HG02981 (cell line): ENCODE data around the gene NBPF26.
A peak's percentile ranks its signal among the peaks of the same experiment; 100 is the strongest.
"Not testable (repeated sequence)": the region's sequence is repeated elsewhere in the genome, so short reads cannot be mapped to it uniquely, and the experiment has no call there.

Experiments
- ATAC-seq: cut with Tn5 transposase; IDR thresholded peaks from one replicate; pipeline ENCODE4 v1.9.1; 2021; ENCODE audit warnings: mild to moderate bottlenecking, moderate library complexity; ENCODE audit not compliant: unreplicated experiment

The NBPF26 gene

DNA sequence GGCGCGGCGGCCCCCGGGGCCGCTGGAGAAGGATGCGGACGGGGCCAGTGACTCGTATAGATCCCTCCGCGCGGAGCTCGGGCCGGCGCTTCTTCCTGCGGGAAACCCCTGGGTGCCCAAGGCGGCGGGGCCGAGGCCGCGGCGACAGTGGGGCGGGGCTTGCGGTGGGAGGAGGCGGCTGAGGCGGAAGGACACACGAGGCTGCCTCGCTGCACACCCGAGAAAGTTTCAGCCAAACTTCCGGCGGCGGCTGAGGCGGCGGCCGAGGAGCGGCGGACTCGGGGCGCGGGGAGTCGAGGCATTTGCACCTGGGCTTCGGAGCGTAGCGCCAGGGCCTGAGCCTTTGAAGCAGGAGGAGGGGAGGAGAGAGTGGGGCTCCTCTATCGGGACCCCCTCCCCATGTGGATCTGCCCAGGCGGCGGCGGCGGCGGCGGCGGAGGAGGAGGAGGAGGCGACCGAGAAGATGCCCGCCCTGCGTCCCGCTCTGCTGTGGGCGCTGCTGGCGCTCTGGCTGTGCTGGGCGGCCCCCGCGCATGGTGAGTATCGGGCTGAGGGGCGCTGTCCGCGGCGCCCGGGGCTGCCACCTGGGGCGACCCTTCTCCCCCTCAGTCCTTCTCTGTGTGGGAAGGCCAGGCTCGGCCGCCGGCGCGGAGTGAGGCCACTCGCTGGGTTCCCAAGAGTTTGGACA lies at the start of gene NBPF26:
Gene NBPF26, plus strand, starts transcription at position 231 of the 688 bp plus-strand sequence.
- ATAC-seq: not testable (repeated sequence)

DNA sequence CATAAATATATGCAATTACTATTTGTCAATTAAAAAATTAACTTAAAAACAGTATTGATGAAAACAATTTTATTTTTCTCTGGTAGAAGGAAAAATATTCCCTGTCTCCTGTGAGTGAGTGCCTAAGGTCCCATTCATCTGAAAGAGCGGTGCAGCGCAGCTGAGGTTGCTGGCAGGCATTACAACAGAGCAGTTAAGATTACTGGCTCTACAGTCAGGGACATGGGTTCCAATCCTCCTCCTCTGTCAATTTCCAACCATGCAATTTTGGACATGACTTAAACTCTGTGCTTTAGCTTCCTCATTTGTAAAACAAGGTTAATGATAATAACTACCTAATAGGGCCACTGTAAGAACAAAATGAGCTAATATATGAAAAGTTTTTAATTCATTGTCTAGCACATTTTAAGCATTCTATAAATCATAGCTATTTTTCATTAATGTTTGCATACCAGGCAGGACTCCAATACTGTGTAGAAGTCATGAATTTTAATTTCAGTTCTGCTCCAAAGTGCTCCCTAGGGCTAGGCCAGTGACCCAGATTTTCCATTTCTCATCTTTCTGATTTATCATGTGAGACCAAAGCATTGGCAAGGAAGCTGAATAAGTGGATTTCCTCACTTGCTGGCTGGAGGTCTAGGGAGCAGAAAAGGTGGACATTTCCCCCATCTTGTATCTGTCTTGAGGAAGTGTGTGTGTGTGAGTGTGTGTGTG lies 43.5 kb upstream of the NBPF26 start:
- ATAC-seq: not testable (repeated sequence)

DNA sequence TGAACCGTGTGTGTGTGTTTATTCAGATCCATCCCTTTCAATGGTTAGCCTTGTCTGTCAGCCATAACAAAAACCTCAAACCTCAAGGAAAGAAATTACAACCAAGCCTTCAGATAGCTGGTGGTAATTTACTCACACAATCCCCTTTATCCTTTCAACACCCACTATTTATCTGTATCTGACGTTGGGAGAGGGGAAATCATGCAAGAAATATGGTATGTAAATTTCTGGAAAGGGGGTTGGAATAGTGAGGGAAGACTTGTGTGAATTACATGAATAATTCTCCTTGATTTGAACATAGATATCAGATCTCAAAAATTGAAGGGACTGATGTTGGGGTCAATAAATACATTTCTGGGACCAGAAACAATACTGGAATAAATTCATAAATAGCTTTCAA lies 42.8 kb upstream of the NBPF26 start:
- ATAC-seq: not testable (repeated sequence)

DNA sequence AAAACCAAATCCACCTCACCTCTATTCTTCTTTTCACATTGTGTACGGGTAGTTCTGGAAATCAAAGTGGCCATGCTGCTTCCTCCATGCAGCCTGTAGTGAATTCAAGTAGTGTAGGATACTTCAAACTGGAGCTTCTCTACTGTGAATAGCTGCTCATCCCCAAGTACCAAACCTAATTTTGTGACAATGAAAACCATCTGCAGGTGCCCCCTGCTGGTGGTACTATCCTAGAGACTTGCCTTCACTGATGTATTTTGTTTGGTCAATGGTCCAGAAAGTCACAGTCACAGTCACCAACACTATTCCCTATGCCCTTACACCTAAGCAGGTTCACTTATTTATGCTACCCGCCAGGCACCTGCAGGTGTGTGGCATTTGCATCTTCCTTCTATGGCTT lies 39.3 kb upstream of the NBPF26 start:
- not testable (repeated sequence) for ATAC-seq

DNA sequence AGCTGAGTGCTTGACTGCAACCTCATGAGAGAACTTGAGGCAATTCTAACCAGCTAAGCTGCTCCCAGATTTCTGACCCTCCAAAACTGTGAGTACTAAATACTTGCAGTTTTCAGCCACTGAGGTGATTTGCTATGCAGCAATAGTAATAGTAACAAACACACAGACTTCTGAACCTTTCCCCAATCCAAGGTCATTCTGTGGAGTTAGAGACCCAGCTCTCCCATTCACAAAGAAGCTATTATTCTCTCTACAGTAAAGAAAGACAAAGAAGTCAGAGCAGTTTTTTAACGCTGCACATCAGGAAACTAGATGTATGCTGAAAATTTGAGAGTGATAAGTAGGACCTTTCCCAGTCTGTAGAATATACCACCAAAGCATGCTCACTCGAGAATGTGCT lies 38.1 kb upstream of the NBPF26 start:
- not testable (repeated sequence) for ATAC-seq

DNA sequence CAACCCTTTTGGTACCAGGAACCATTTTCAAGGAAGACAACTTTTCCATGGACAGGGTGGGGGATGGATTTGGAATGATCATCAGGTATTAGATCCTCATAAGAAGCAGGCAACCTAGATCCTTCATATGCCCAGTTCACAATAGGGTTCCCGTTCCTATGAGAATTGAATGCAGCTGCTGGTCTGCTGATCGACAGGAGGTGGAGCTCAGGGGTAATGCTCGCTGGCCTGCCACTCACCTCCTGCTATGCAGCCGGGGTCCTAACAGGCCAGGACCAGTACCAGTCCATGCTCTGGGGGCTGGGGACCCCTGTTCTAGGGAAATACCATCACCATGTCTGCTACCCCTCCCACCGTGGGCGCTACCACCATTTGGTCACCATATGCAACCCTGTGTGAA lies 36.5 kb upstream of the NBPF26 start:
- not testable (repeated sequence) for ATAC-seq

DNA sequence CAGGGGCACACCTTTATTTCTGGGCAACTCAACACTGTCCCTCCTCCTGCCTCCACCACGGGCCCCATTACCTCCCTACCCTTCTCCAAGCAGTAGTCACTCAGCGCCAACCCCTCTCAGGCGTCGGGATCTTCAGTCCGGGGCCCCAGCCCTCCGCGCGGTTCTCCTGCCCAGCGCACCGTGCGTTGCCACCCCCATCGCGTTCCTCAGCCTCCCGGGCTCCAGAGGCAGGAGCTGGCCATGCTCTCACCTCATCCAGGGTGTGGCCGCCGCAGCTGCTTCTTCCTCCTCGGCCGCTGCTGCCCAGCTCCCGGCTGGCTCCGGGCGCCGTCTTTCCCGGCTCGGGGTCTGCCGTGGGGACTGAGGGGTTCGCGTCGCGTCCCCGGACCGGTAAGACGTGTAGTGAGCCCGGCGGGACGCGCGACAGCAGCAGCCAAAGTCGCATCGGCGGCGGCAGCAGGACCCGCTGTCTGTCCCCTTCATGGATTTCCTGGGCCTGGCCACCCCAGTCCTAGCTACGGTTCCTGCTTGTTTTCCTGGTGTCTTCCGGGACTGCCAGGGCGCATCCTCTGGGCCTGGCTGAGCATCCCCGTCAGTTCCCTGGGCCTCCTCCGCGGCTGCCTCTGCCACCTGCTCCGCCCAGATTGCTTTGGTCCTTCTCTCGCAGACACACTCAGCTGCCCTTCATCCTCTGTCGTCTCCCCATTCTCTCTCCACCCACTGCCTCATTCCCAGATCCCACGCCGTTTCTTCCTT lies 22.8 kb upstream of the NBPF26 start:
- ATAC-seq: not testable (repeated sequence)

DNA sequence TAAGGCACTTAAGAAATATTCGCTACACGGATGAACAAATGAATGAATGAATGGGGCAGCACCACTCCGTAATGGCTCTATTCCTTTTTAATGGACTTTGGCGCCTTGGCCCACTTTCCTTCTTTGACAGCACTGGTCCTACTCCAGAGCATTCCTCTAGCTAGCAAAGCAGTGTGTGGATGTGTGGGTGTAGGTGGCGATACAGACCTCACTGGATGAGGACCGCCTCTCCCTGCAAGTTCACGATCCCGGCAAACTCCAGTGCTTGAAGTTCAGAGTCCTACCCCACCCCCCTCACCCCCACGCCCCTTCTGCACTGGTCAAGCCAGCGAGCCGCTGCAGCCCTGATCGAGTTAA lies 409 bp upstream of the NBPF26 start:
- not testable (repeated sequence) for ATAC-seq

DNA sequence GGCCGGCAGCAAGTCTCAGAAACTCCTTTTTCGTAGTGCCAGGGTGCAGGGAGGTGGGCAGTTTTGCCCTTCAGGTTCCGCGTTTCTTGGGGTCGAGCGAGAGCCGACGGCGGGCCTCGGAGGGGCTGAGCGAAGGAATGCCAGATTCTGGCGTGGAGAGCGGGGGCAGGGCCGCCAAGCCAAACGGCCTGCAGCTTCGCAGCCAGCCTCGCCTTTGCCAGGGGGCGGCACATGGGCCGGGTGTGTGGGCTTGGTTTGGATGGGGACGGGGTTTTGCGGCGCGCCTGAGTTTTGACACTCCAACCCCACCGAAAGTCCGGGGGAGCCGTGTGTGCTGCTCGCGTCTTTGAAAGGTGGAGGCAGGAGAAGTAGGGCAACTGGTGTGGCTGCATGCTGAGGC lies 762 bp downstream of the NBPF26 start:
- not testable (repeated sequence) for ATAC-seq

DNA sequence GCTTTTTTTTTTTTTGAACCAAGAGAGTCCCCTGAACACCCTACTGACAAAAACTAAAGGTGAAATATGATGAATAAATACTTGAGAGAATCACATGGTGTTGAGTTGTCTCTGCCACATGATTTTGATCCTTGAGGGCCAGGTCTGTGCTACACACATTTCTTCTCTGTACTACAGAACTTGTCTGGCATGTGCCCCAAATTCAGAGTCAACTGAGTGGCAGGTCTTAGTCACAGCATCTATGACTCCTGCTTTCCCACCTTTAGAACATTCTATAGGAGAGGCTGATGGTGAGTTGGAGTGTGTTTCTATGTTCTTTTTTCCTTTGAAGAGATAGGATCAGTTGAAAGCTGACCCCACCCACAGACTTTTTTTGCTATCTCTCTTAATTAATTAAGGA lies 5.1 kb downstream of the NBPF26 start:
- ATAC-seq: not testable (repeated sequence)

DNA sequence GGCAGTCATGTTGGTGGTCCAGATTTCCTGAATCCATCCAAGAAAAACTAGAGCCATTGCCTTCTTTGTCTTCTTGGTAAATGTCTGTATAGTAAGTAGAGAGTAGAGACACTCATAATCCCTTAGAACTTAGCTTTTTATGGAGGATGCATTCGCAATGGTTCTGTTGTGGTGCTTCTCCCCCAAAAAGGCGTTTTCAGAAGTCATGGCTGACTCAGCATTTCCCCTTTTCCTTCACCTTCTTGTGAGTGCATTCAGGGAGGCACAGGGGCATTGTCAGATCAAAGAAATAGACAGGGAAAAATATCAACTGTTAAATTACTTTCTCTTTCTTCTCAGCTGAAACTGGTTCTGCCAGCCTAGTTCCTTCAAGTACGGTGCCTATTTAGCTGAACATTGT lies 45.3 kb downstream of the NBPF26 start:
- ATAC-seq: not testable (repeated sequence)

DNA sequence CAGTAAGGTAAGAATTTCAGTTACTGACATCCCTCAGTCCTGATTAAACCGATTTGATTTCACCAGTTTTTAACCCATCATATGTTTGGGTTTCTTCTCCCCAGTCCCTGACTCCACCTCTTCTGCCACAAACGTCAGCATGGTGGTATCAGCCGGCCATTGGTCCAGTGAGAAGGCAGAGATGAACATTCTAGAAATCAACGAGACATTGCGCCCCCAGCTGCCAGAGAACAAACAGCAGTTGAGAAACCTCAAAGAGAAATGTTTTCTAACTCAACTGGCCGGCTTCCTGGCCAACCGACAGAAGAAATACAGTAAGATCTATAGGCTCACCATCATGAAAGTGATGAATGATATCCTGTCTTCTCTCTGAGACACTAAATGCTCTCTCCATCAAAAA lies 81.7 kb downstream of the NBPF26 start:
- ATAC-seq: not testable (repeated sequence)

DNA sequence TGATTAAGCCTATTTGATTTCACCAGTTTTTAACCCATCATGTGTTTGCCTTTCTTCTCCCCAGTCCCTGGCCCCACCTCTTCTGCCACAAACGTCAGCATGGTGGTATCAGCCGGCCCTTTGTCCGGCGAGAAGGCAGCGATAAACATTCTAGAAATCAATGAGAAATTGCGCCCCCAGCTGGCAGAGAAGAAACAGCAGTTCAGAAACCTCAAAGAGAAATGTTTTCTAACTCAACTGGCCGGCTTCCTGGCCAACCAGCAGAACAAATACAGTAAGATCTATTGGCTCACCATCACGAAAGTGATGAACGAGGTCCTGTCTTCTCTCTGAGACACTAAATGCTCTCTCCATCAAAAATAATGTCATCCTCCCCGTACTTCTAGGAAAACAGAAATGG lies 88.1 kb downstream of the NBPF26 start:
- not testable (repeated sequence) for ATAC-seq

DNA sequence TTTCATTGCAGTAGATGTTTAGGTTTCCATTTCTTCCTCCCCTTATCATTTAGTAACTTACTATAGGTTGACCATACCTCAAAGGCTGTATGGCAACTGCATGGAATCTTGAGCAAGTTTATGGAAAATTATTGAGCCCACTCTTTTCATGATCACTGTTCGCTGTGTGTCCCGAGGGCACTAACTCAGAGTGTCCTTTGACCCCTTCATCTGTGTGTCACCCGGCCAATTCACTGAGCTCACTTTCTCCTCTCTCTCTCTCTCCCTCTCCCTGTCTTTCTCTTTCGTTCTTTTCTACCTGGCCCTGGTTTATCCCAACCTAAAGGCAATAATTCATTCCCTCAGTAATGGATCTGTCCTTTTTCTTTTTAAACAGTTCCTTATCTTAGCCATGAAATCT lies 101.3 kb downstream of the NBPF26 start:
- ATAC-seq: not testable (repeated sequence)

DNA sequence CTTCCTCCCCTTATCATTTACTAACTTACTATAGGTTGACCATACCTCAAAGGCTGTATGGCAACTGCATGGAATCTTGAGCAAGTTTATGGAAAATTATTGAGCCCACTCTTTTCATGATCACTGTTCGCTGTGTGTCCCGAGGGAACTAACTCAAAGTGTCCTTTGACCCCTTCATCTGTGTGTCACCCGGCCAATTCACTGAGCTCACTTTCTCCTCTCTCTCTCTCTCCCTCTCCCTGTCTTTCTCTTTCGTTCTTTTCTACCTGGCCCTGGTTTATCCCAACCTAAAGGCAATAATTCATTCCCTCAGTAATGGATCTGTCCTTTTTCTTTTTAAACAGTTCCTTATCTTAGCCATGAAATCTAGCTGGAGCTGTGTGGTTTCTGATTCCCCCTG lies 102.9 kb downstream of the NBPF26 start:
- not testable (repeated sequence) for ATAC-seq

DNA sequence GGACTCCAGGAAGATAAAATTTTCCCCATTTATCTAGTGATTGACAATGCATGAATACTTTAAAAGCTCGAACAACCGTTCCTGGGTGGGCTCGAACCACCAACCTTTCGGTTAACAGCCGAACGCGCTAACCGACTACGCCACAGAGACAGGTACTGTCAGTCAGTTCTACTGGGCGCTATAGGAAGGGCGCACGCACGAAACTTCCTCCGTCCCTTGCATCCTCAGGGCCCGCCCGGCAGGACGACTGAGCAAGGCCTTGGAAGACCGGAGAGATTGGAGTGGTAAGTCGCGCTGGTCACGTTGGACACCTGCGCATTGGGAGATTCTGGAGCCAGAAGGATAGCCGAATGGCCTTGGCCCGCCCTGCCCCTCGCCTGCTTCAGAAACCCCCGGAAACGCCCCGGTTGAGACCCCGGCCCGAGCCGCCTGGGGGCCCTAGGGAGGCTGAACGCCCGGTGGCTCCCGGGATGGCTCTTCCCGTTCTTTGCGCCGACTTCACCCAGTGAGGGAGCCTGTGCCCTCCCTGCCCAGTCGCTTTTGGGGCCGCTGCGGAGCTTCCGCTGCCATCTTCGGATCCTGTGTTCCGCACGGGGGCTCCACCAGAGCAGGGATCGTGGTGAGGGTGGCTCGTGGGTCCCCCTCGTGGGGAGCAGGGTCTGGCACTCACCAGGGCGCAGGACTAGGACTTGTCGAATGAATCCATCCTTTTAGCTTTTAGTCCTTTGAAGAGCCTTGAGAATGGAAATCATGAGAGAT lies 120.6 kb downstream of the NBPF26 start:
- not testable (repeated sequence) for ATAC-seq

DNA sequence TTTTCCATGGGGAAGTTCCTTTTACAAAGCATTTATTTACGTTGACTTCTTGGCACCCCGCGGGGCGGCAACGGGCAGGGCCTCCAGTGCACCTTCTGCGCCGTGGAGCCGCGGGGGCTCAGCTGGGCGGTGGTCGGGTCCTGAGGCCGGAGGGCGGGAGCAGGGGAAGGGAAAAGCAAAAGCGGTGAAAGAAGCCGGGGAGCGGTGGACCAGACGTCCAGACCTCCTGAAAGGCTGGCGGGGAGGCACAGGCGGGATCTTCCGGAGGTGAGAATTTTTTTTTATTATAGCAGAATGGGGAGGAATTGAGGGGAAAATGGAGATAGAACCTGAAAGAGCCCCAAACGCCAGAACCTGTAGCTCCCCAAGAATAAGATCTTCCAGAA lies 121.2 kb downstream of the NBPF26 start:
- not testable (repeated sequence) for ATAC-seq

DNA sequence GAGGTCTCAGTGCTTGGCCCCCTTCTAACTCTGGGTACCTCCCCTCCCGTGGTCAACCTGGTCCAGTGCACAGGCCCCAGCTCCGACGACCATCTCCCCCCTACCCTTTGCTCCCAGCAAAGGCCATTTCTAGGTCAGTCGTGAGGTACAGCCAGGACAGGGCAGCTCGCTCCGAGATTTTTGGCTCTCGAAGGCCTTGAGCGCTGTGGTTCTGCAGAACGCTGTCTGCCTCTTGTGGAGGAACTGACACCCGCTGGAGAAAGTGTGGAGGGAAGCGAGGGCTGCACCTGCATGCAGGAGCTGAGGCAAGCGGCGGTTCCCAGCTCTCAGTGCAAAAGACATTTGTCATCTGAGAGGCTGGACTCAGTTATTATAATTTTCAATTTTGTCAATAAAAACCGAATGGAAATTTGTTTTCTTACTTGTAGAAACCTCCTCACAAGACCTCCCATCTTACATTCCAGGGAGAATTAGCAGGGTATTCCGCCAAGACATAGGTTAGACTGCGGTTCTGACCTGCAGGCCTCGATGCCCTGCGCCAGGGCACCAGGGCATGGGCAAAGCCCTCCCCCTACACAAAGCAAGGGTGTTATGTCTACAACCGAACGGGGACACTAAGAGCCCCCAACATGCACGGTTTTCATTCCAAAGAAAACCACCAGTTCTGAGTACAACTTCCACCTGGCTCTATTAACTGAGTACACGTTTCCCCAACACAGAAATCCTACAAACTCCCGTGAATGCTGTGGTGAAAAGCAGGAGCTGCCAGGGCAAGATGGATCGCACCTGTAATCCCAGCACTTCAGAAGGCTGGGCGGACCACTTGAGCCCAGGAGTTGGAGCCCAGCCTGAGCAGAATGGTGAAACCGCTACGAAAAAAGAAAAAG lies 125.9 kb downstream of the NBPF26 start:
- not testable (repeated sequence) for ATAC-seq

DNA sequence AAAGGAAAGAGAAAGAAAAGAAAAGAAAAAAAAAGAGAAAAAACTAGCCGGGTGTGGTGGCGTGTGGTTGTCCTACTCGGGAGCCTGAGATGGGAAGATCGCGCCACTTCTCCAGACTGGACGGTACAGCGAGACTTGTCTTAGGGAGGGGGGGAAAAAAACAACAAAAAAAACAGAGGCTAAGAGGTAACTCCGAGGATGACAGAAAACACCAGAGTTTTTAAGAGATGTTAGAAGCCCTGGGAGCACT lies 126.5 kb downstream of the NBPF26 start:
- ATAC-seq: peak; percentile 17
